Measurements from ENCODE around the gene ARSK.

ARSK gene

GRCh38 chr5:95533106-95533505 is 21.8 kb upstream of the ARSK start:
- Histone ChIP-seq H3K79me1 (ENCODE audit: low read length) (no peaks in the 10 kb centered on the region), H2BK12ac (ENCODE audit: low read length) (no peak overlapping the region), H3K9me3 (ENCODE audit: insufficient read depth, low read depth, low read length) (no peaks in the 10 kb centered on the region), H3K27me3 (ENCODE audit: insufficient read depth, low read length) (no peaks in the 10 kb centered on the region), H3K36me3 (ENCODE audit: control insufficient read depth in 1 of 2, insufficient read depth in 2 of 2, low read length in 2 of 2) (peaks cover 2 to 3% of the 10 kb centered on the region in 2 experiments), H3K18ac (ENCODE audit: low read length) (no peak overlapping the region), H3K4me1 (ENCODE audit: control insufficient read depth in 1 of 2, insufficient read depth in 2 of 2, low read length in 2 of 2) (no peaks in the 10 kb centered on the region), H3K9ac (ENCODE audit: low read length) (no peak overlapping the region), H2AFZ (ENCODE audit: insufficient read depth, low read length, poor library complexity) (no peak overlapping the region), H4K12ac (ENCODE audit: low read depth, low read length) (no peak overlapping the region), H3K23ac (ENCODE audit: low read length) (no peak overlapping the region), H4K91ac (ENCODE audit: low read depth, low read length) (no peak overlapping the region), H2AK5ac (ENCODE audit: low read length) (no peak overlapping the region), H2BK5ac (ENCODE audit: low read depth, low read length, poor library complexity) (no peak overlapping the region), H3K79me2 (ENCODE audit: control insufficient read depth, insufficient read depth, low read length, poor library complexity) (no peaks in the 10 kb centered on the region), H2BK120ac (ENCODE audit: insufficient read depth, low read length, poor library complexity) (no peak overlapping the region), H3K4ac (ENCODE audit: low read depth, low read length) (no peak overlapping the region), H3K14ac (ENCODE audit: low read length) (no peak overlapping the region), H3K27ac (ENCODE audit: low read depth, low read length) (no peak overlapping the region), H3K4me2 (ENCODE audit: low read length) (no peak overlapping the region), H3K4me3 (ENCODE audit: low read depth, low read length) (no peak overlapping the region), H4K8ac (ENCODE audit: low read depth, low read length) (no peak overlapping the region)
- no CpG with 5 or more reads among the region's 2 CpGs for WGBS (ENCODE audit: extremely low coverage, insufficient coverage, insufficient read length)
- DNase-seq = peak; percentile 46 to 81

- Histone ChIP-seq H4K91ac (ENCODE audit: low read depth, low read length) (no peak overlapping the region), H3K27me3 (ENCODE audit: insufficient read depth, low read length) (no peaks in the 10 kb centered on the region), H2AFZ (ENCODE audit: insufficient read depth, low read length, poor library complexity) (no peak overlapping the region), H3K9ac (ENCODE audit: low read length) (no peak overlapping the region), H4K12ac (ENCODE audit: low read depth, low read length) (no peak overlapping the region), H3K4me1 (ENCODE audit: control insufficient read depth in 1 of 2, insufficient read depth in 2 of 2, low read length in 2 of 2) (no peaks in the 10 kb centered on the region), H3K4me2 (ENCODE audit: low read length) (no peak overlapping the region), H2BK12ac (ENCODE audit: low read length) (no peak overlapping the region), H3K79me1 (ENCODE audit: low read length) (no peaks in the 10 kb centered on the region), H2AK5ac (ENCODE audit: low read length) (no peak overlapping the region), H4K8ac (ENCODE audit: low read depth, low read length) (no peak overlapping the region), H3K4me3 (ENCODE audit: low read depth, low read length) (no peak overlapping the region), H3K27ac (ENCODE audit: low read depth, low read length) (no peak overlapping the region), H3K23ac (ENCODE audit: low read length) (no peak overlapping the region), H3K79me2 (ENCODE audit: control insufficient read depth, insufficient read depth, low read length, poor library complexity) (no peaks in the 10 kb centered on the region), H3K4ac (ENCODE audit: low read depth, low read length) (no peak overlapping the region), H2BK5ac (ENCODE audit: low read depth, low read length, poor library complexity) (no peak overlapping the region), H3K14ac (ENCODE audit: low read length) (no peak overlapping the region), H3K36me3 (ENCODE audit: control insufficient read depth in 1 of 2, insufficient read depth in 2 of 2, low read length in 2 of 2) (peaks cover 2 to 3% of the 10 kb centered on the region in 2 experiments), H3K9me3 (ENCODE audit: insufficient read depth, low read depth, low read length) (no peaks in the 10 kb centered on the region), H3K18ac (ENCODE audit: low read length) (no peak overlapping the region), H2BK120ac (ENCODE audit: insufficient read depth, low read length, poor library complexity) (no peak overlapping the region)
- peak in 1 of 2 donors; percentile 51 for DNase-seq
Observed at GRCh38 chr5:95533761-95534160, 21.1 kb upstream of the ARSK start.

GRCh38 chr5:95537501-95537900 is 17.4 kb upstream of the ARSK start:
- H3K79me2 ChIP-seq (ENCODE audit: control insufficient read depth, insufficient read depth, low read length, poor library complexity) = no peaks in the 10 kb centered on the region
- H3K23ac ChIP-seq (ENCODE audit: low read length) = no peak overlapping the region
- no peak overlapping the region for H4K12ac ChIP-seq (ENCODE audit: low read depth, low read length)
- no peak overlapping the region for H3K14ac ChIP-seq (ENCODE audit: low read length)
- no peak overlapping the region for H2AK5ac ChIP-seq (ENCODE audit: low read length)
- no peaks in the 10 kb centered on the region for H3K27me3 ChIP-seq (ENCODE audit: insufficient read depth, low read length)
- no peaks in the 10 kb centered on the region for H3K79me1 ChIP-seq (ENCODE audit: low read length)
- WGBS (ENCODE audit: extremely low coverage, insufficient coverage, insufficient read length) = no CpG with 5 or more reads among the region's 2 CpGs
- H2BK120ac ChIP-seq (ENCODE audit: insufficient read depth, low read length, poor library complexity) = no peak overlapping the region
- no peak for DNase-seq
- H3K4me2 ChIP-seq (ENCODE audit: low read length) = no peak overlapping the region
- no peak overlapping the region for H3K4me3 ChIP-seq (ENCODE audit: low read depth, low read length)
- H3K9ac ChIP-seq (ENCODE audit: low read length) = no peak overlapping the region
- peaks cover 5% of the 10 kb centered on the region in 2 experiments for H3K36me3 ChIP-seq (ENCODE audit: control insufficient read depth in 1 of 2, insufficient read depth in 2 of 2, low read length in 2 of 2)
- no peak overlapping the region for H2BK12ac ChIP-seq (ENCODE audit: low read length)
- no peak overlapping the region for H4K8ac ChIP-seq (ENCODE audit: low read depth, low read length)
- H3K27ac ChIP-seq (ENCODE audit: low read depth, low read length) = no peak overlapping the region
- no peak overlapping the region for H2BK5ac ChIP-seq (ENCODE audit: low read depth, low read length, poor library complexity)
- no peak overlapping the region for H3K4ac ChIP-seq (ENCODE audit: low read depth, low read length)
- no peaks in the 10 kb centered on the region for H3K9me3 ChIP-seq (ENCODE audit: insufficient read depth, low read depth, low read length)
- no peak overlapping the region for H2AFZ ChIP-seq (ENCODE audit: insufficient read depth, low read length, poor library complexity)
- H3K18ac ChIP-seq (ENCODE audit: low read length) = no peak overlapping the region
- no peak overlapping the region for H4K91ac ChIP-seq (ENCODE audit: low read depth, low read length)
- no peaks in the 10 kb centered on the region for H3K4me1 ChIP-seq (ENCODE audit: control insufficient read depth in 1 of 2, insufficient read depth in 2 of 2, low read length in 2 of 2)

GRCh38 chr5:95543017-95543705 is 11.7 kb upstream of the ARSK start:
- Histone ChIP-seq H3K79me1 (ENCODE audit: low read length) (no peaks in the 10 kb centered on the region), H3K14ac (ENCODE audit: low read length) (no peak overlapping the region), H3K9me3 (ENCODE audit: insufficient read depth, low read depth, low read length) (no peaks in the 10 kb centered on the region), H3K79me2 (ENCODE audit: control insufficient read depth, insufficient read depth, low read length, poor library complexity) (no peaks in the 10 kb centered on the region), H3K4ac (ENCODE audit: low read depth, low read length) (no peak overlapping the region), H4K8ac (ENCODE audit: low read depth, low read length) (no peak overlapping the region), H2BK120ac (ENCODE audit: insufficient read depth, low read length, poor library complexity) (no peak overlapping the region), H3K4me3 (ENCODE audit: low read depth, low read length) (no peak overlapping the region), H3K18ac (ENCODE audit: low read length) (no peak overlapping the region), H2BK5ac (ENCODE audit: low read depth, low read length, poor library complexity) (no peak overlapping the region), H3K9ac (ENCODE audit: low read length) (no peak overlapping the region), H3K4me1 (ENCODE audit: control insufficient read depth in 1 of 2, insufficient read depth in 2 of 2, low read length in 2 of 2) (no peaks in the 10 kb centered on the region), H3K27ac (ENCODE audit: low read depth, low read length) (no peak overlapping the region), H2AK5ac (ENCODE audit: low read length) (no peak overlapping the region), H4K12ac (ENCODE audit: low read depth, low read length) (no peak overlapping the region), H4K91ac (ENCODE audit: low read depth, low read length) (no peak overlapping the region), H3K36me3 (ENCODE audit: control insufficient read depth in 1 of 2, insufficient read depth in 2 of 2, low read length in 2 of 2) (peaks cover 5 to 10% of the 10 kb centered on the region in 2 experiments), H2BK12ac (ENCODE audit: low read length) (no peak overlapping the region), H3K23ac (ENCODE audit: low read length) (no peak overlapping the region), H3K27me3 (ENCODE audit: insufficient read depth, low read length) (no peaks in the 10 kb centered on the region), H2AFZ (ENCODE audit: insufficient read depth, low read length, poor library complexity) (no peak overlapping the region), H3K4me2 (ENCODE audit: low read length) (no peak overlapping the region)
- WGBS (ENCODE audit: extremely low coverage, insufficient coverage, insufficient read length) = no CpG with 5 or more reads among the region's 3 CpGs
- no peak for DNase-seq
